IMR-90 (cell line): ENCODE measurements around the gene PRKCE.

Source experiments
- CTCF ChIP-seq: conservative IDR thresholded peaks from 2 replicates; pipeline ENCODE4 v1.5.1; 2012; ENCODE audit warnings: mild to moderate bottlenecking, low read depth, low read length, improper control_type of control experiment
- MAFK ChIP-seq: IDR thresholded peaks from 2 replicates; pipeline ENCODE4 v1.6.1; 2012; ENCODE audit warnings: low read depth, low read length, improper control_type of control experiment
- POLR2A ChIP-seq: IDR thresholded peaks from 2 replicates; pipeline ENCODE4 v1.6.1; 2012; ENCODE audit warnings: mild to moderate bottlenecking, low read depth, low read length

GRCh38 chr2:45605116-45605515 is 46.4 kb upstream of the PRKCE start:
- TF ChIP-seq POLR2A = no peak
- no peak for TF ChIP-seq CTCF
- no peak for TF ChIP-seq MAFK
